ENCODE data around the gene PLXNA1.

PLXNA1 gene

GRCh38 chr3:126961191-126961790 is 21.6 kb upstream of the PLXNA1 start:
- Histone ChIP-seq H3K4me3 (no peak overlapping the region), H3K36me3 (no peaks in the 10 kb centered on the region), H3K4me2 (peak overlapping the region; percentile 76 to 96 (median 90)), H4K20me1 (peaks cover 0 to 100% (median 19%) of the 10 kb centered on the region in 11 experiments; a peak in 14 of 22 replicates), H3K27me3 (peaks cover 0 to 43% (median 0%) of the 10 kb centered on the region in 11 experiments; a peak in 6 of 22 replicates), H3K27ac (peak overlapping the region in 7 of 11 experiments; percentile 14 to 59 (median 35); a peak in 7 of 22 replicates), H3K9me3 (replicated peaks in 1 of 11) (no peaks in the 10 kb centered on the region), H3K9ac (peak overlapping the region in 4 of 11 experiments; percentile 42 to 48 (median 43); a peak in 6 of 22 replicates), H3K4me1 (peaks cover 46 to 67% (median 63%) of the 10 kb centered on the region in 10 experiments)
- TF ChIP-seq Cebpa-rat (IDR thresholded peaks at IDR 0.05): no peak

GRCh38 chr3:126961791-126962461 is 21.0 kb upstream of the PLXNA1 start:
- H3K4me1 ChIP-seq: peaks cover 39 to 61% (median 57%) of the 10 kb centered on the region in 10 experiments
- H3K36me3 ChIP-seq: no peaks in the 10 kb centered on the region
- no peak overlapping the region for H3K4me3 ChIP-seq
- no peak for TF ChIP-seq Cebpa-rat (IDR thresholded peaks at IDR 0.05)
- H3K4me2 ChIP-seq: peak overlapping the region; percentile 76 to 96 (median 90)
- peak overlapping the region in 1 of 11 experiments; percentile 24; a peak in 1 of 22 replicates for H3K9ac ChIP-seq
- H4K20me1 ChIP-seq: peaks cover 0 to 98% (median 13%) of the 10 kb centered on the region in 11 experiments; a peak in 12 of 22 replicates
- H3K27me3 ChIP-seq: peaks cover 0 to 38% (median 0%) of the 10 kb centered on the region in 11 experiments; a peak in 6 of 22 replicates
- no peaks in the 10 kb centered on the region for H3K9me3 ChIP-seq (replicated peaks in 1 of 11)
- peak overlapping the region in 2 of 11 experiments; percentile 26 to 43; a peak in 2 of 22 replicates for H3K27ac ChIP-seq

DNA sequence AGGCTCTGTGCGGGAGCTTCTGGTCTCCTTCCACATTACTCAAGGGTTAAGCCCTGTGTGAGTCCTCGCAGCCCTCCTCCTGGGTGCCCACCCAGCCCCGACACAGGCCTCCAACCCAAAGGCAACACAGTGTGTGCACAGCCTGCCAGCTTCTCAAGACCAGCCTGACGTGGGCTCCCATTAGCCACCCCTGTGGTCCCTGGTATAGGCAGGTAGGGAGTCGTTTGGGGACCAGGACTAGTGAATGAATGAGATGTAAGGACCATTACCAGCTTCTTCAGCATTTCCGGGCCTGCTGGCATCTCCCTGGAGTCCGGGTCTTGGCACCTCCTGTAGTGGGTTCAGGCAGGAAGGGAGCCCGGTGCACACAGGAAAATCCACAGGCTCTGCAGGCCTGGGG is 20.2 kb upstream of the PLXNA1 start:
- no peak for TF ChIP-seq Cebpa-rat (IDR thresholded peaks at IDR 0.05)
- no peaks in the 10 kb centered on the region for H3K9me3 ChIP-seq (replicated peaks in 1 of 11)
- peaks cover 0 to 29% (median 0%) of the 10 kb centered on the region in 11 experiments; a peak in 5 of 22 replicates for H3K27me3 ChIP-seq
- H3K4me2 ChIP-seq: peak overlapping the region in 7 of 11 experiments; percentile 83 to 96 (median 91); a peak in 8 of 22 replicates
- H3K9ac ChIP-seq: no peak overlapping the region
- H4K20me1 ChIP-seq: peaks cover 0 to 98% (median 7%) of the 10 kb centered on the region in 11 experiments; a peak in 11 of 22 replicates
- peaks cover 31 to 52% (median 49%) of the 10 kb centered on the region in 10 experiments for H3K4me1 ChIP-seq
- H3K4me3 ChIP-seq: no peak overlapping the region
- no peak overlapping the region; a peak in 1 of 22 replicates for H3K27ac ChIP-seq
- H3K36me3 ChIP-seq: no peaks in the 10 kb centered on the region

DNA sequence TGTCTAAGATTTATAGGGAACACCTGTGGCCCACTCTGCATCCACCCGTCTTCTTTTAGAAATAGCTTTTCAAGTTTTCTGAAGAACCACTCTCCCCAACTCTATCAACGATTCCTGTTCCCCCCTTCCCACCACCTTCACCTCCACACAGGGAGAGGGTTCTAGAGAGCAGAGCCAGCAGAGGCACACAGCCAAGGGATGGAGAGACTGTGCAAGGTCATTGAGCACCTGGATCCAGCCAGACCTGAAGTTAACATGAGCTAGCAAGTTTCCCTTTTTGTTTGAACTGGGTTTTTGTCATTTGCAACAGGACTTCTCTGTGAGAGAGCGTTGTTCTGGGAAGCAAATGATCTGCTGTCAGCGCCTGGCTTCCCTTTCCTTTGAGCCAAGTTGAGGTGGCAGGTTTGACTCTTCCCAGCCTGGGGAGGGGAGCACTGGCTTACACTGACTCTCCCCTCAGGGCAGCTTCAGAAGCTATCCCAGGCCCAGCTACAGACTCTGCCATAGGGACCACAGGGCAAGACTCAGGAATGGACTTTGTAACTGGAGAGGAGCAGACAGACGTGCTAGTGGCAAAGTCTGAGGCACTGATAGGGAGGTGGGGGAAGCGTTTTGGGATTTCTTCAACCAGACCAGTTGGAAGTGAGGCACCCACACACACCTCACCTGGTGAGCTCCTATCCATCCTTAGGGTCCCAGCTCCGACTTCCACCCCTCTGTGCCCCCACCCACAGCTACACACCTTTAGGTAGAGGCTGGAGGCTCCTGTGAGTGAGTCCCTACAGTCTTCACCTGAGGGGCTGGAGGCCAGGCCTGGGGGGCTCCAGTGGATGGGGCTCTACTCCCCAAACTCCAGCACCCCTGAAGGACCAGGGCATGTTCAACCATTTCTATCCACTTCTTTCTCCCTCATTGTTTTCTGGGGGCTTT is 19.4 kb upstream of the PLXNA1 start:
- H3K9ac ChIP-seq: no peak overlapping the region
- no peaks in the 10 kb centered on the region for H3K36me3 ChIP-seq
- H3K4me3 ChIP-seq: no peak overlapping the region
- H3K4me2 ChIP-seq: no peak overlapping the region
- H3K9me3 ChIP-seq (replicated peaks in 1 of 11): no peaks in the 10 kb centered on the region
- peaks cover 0 to 22% (median 0%) of the 10 kb centered on the region in 11 experiments; a peak in 4 of 22 replicates for H3K27me3 ChIP-seq
- H4K20me1 ChIP-seq: peaks cover 0 to 94% (median 7%) of the 10 kb centered on the region in 11 experiments; a peak in 11 of 22 replicates
- H3K4me1 ChIP-seq: peaks cover 29 to 48% (median 41%) of the 10 kb centered on the region in 10 experiments
- no peak for TF ChIP-seq Cebpa-rat (IDR thresholded peaks at IDR 0.05)
- H3K27ac ChIP-seq: no peak overlapping the region

DNA sequence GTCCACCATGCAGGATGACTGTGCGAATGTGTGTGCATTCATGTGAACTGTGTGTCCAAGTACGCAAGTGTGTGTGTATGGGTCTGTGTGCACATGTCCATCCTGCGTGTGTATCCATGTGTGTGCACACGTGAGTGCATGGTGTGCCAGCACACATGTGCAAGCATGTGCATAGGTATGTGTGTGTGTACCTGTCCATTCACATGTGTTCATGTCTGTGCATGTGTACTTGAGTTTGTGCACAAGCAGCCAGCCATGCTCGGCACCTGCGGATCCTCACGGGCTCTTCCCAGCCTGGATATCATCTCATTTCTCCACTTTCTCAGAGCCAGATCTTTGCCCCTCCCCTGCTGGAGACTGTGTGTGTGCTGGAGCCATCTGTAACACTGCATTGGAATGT is 18.7 kb upstream of the PLXNA1 start:
- H3K36me3 ChIP-seq: no peaks in the 10 kb centered on the region

DNA sequence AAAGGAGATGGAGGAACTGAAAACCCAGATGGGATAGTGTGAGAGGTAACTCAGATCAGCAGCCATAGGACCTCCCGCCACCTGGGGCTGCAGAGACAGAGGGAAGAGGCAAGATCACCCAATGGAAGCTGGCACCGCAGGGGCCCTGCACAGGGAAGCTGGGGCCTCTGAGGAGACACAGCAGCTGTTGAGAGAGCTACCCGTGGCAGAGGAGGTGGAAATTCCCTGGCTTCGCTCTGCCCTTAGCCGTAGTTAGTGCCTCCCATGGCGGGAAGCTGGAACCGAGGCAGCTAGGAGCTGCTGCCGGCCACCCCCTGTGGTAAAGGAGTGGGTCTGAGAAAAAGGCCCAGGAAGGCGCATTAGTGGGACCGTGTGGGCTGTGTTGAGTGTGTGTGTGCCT is 18.0 kb upstream of the PLXNA1 start:
- H4K20me1 ChIP-seq: peaks cover 0 to 92% (median 7%) of the 10 kb centered on the region in 11 experiments; a peak in 11 of 22 replicates
- H3K9ac ChIP-seq: no peak overlapping the region
- peaks cover 0 to 11% (median 0%) of the 10 kb centered on the region in 11 experiments; a peak in 2 of 22 replicates for H3K27me3 ChIP-seq
- no peak overlapping the region for H3K27ac ChIP-seq
- H3K4me1 ChIP-seq: peaks cover 25 to 51% (median 38%) of the 10 kb centered on the region in 10 experiments
- no peaks in the 10 kb centered on the region for H3K9me3 ChIP-seq (replicated peaks in 1 of 11)
- TF ChIP-seq Cebpa-rat (IDR thresholded peaks at IDR 0.05): no peak
- no peak overlapping the region for H3K4me3 ChIP-seq
- no peak overlapping the region for H3K4me2 ChIP-seq
- no peaks in the 10 kb centered on the region for H3K36me3 ChIP-seq

More for the DNA sequence above, 18.7 kb upstream of the PLXNA1 start:
- Histone ChIP-seq H3K9ac (no peak overlapping the region), H3K4me1 (peaks cover 29 to 51% (median 38%) of the 10 kb centered on the region in 10 experiments), H4K20me1 (peaks cover 0 to 92% (median 7%) of the 10 kb centered on the region in 11 experiments; a peak in 11 of 22 replicates), H3K4me2 (no peak overlapping the region), H3K27me3 (peaks cover 0 to 14% (median 0%) of the 10 kb centered on the region in 11 experiments; a peak in 3 of 22 replicates), H3K4me3 (no peak overlapping the region), H3K27ac (no peak overlapping the region), H3K9me3 (replicated peaks in 1 of 11) (no peaks in the 10 kb centered on the region)
- no peak for TF ChIP-seq Cebpa-rat (IDR thresholded peaks at IDR 0.05)

- Histone ChIP-seq H3K9me3 (replicated peaks in 1 of 11) (no peaks in the 10 kb centered on the region), H3K27ac (no peak overlapping the region), H3K36me3 (no peaks in the 10 kb centered on the region), H4K20me1 (peaks cover 0 to 87% (median 7%) of the 10 kb centered on the region in 11 experiments; a peak in 11 of 22 replicates), H3K27me3 (peaks cover 0 to 16% (median 0%) of the 10 kb centered on the region in 11 experiments; a peak in 2 of 22 replicates), H3K4me2 (no peak overlapping the region), H3K4me1 (peaks cover 19 to 51% (median 34%) of the 10 kb centered on the region in 10 experiments), H3K4me3 (no peak overlapping the region), H3K9ac (no peak overlapping the region)
- no peak for TF ChIP-seq Cebpa-rat (IDR thresholded peaks at IDR 0.05)
These were observed 17.3 kb upstream of the PLXNA1 start for GRCh38 chr3:126965526-126966080.

- Histone ChIP-seq H4K20me1 (peaks cover 0 to 75% (median 8%) of the 10 kb centered on the region in 11 experiments; a peak in 8 of 22 replicates), H3K4me2 (no peak overlapping the region), H3K9ac (no peak overlapping the region), H3K27me3 (peaks cover 0 to 16% (median 0%) of the 10 kb centered on the region in 11 experiments; a peak in 2 of 22 replicates), H3K4me1 (peaks cover 13 to 49% (median 32%) of the 10 kb centered on the region in 10 experiments), H3K9me3 (replicated peaks in 1 of 11) (no peaks in the 10 kb centered on the region), H3K4me3 (no peak overlapping the region), H3K36me3 (no peaks in the 10 kb centered on the region), H3K27ac (no peak overlapping the region)
- no peak for TF ChIP-seq Cebpa-rat (IDR thresholded peaks at IDR 0.05)
These were observed 15.5 kb upstream of the PLXNA1 start for GRCh38 chr3:126967386-126967785.

Measured in BLaER1 treated with 17β-estradiol and CSF1 and Interleukin-3, amounts not matched to agents 10 nM and 100 nM (cell line).